Lower lobe of right lung (tissue), 2 donors: ENCODE measurements around the gene PPM1H. TPM values are rescaled to one million over a fixed set of nuclear protein-coding genes. Genes with fewer than 3 reads are reported as not detected.
A peak's percentile ranks its signal among the peaks of the same experiment; 100 is the strongest.

Source experiments
- ATAC-seq, 2 donors: fragments of 200-7000 bp; cut with Tn5 transposase; one replicate each; pipeline ENCODE4 v1.9.1; 2020 to 2022; ENCODE audit warnings: mild to moderate bottlenecking in 2 of 2, moderate library complexity in 2 of 2
- DNase-seq: peaks from one replicate; pipeline ENCODE4 v3.0.0-alpha.2; 2020
- H3K27ac ChIP-seq: fragments of 200-600 bp; one replicate; pipeline ENCODE4 v1.8.0; 2022
- H3K27me3 ChIP-seq: fragments of 200-600 bp; one replicate; pipeline ENCODE4 v1.8.0; 2022; ENCODE audit warnings: low read depth
- H3K36me3 ChIP-seq: fragments of 200-600 bp; one replicate; pipeline ENCODE4 v1.8.0; 2022; ENCODE audit warnings: mild to moderate bottlenecking
- H3K4me1 ChIP-seq: fragments of 200-600 bp; one replicate; pipeline ENCODE4 v1.8.0; 2022
- H3K4me3 ChIP-seq: fragments of 200-600 bp; one replicate; pipeline ENCODE4 v1.8.0; 2022; ENCODE audit warnings: mild to moderate bottlenecking
- H3K9me3 ChIP-seq: fragments of 200-600 bp; one replicate; pipeline ENCODE4 v1.8.0; 2022
- intact Hi-C: fragments of 100-400 bp; cut with DNase I; formaldehyde crosslinking; loops from one replicate; pipeline ENCODE4 v1.11.0; 2022
- total RNA-seq: library from RNA; stranded (reverse); fragmentation: NEBNext Ultra II Directional; extraction: Animal tissue kit (Norgen Biotek cat#: 25700); gene quantifications from one replicate; pipeline ENCODE4 v1.2.1, GENCODE V29; 2021
- TF ChIP-seq, protein P1 (sequence below): fragments of 200-600 bp; IDR thresholded peaks from one replicate; pipeline ENCODE4 v1.8.0; 2022; ENCODE audit warnings: antibody characterized with exemption, mild to moderate bottlenecking
- donor health status: DM: no; HTN: yes; CAD: no; lungs with severe emphysema.

Gene PPM1H
- total RNA-seq, 1 donor from 2014 or later = 6.8 TPM

- H3K4me1 ChIP-seq = no peaks in the 10 kb centered on the region
- H3K9me3 ChIP-seq = no peaks in the 10 kb centered on the region
- no peak overlapping the region for H3K4me3 ChIP-seq
- TF ChIP-seq, protein P1, sequence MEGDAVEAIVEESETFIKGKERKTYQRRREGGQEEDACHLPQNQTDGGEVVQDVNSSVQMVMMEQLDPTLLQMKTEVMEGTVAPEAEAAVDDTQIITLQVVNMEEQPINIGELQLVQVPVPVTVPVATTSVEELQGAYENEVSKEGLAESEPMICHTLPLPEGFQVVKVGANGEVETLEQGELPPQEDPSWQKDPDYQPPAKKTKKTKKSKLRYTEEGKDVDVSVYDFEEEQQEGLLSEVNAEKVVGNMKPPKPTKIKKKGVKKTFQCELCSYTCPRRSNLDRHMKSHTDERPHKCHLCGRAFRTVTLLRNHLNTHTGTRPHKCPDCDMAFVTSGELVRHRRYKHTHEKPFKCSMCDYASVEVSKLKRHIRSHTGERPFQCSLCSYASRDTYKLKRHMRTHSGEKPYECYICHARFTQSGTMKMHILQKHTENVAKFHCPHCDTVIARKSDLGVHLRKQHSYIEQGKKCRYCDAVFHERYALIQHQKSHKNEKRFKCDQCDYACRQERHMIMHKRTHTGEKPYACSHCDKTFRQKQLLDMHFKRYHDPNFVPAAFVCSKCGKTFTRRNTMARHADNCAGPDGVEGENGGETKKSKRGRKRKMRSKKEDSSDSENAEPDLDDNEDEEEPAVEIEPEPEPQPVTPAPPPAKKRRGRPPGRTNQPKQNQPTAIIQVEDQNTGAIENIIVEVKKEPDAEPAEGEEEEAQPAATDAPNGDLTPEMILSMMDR = no peak
- ATAC-seq (no peak), DNase-seq (no peak)
- intact Hi-C loops = no loop called here
- H3K27me3 ChIP-seq = no peaks in the 10 kb centered on the region
- no peaks in the 10 kb centered on the region for H3K36me3 ChIP-seq
- H3K27ac ChIP-seq = peak overlapping the region; percentile 65
These were observed 250.2 kb downstream of the PPM1H start for GRCh38 chr12:62684570-62685295.

GRCh38 chr12:62683776-62684569 lies 251.0 kb downstream of the PPM1H start:
- H3K27ac ChIP-seq = peak overlapping the region; percentile 65
- ATAC-seq (peak; percentile 61 to 78), DNase-seq (no peak)
- H3K9me3 ChIP-seq = no peaks in the 10 kb centered on the region
- no peaks in the 10 kb centered on the region for H3K36me3 ChIP-seq
- H3K4me3 ChIP-seq = no peak overlapping the region
- TF ChIP-seq, protein P1 = no peak
- H3K27me3 ChIP-seq = no peaks in the 10 kb centered on the region
- intact Hi-C loops = no loop called here
- H3K4me1 ChIP-seq = peaks cover 4% of the 10 kb centered on the region

DNA sequence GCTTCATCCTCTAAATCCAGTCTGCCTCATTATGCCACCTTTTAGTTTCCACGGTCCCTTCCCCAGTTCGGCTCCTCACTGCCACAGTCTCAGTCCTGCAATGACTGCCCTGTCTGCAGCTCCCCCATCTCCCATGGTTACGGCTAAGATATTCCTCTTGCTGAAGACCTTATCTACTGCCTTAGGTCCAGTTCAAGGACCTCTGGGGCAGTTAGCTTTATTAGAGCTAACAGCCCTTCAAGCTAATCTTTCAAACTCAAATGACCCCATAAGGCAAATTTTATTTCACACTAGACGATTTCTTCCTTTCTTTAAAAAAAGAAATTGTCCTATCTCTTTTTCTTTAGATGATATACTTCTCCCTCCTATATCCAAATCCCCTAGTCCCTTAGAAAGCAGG lies 253.6 kb downstream of the PPM1H start:
- H3K4me1 ChIP-seq = peaks cover 5% of the 10 kb centered on the region
- intact Hi-C loops = no loop called here
- H3K4me3 ChIP-seq = no peak overlapping the region
- no peaks in the 10 kb centered on the region for H3K9me3 ChIP-seq
- no peak for ATAC-seq
- no peak for DNase-seq
- TF ChIP-seq, protein P1 = no peak
- no peaks in the 10 kb centered on the region for H3K27me3 ChIP-seq
- H3K36me3 ChIP-seq = no peaks in the 10 kb centered on the region
- H3K27ac ChIP-seq = no peak overlapping the region

DNA sequence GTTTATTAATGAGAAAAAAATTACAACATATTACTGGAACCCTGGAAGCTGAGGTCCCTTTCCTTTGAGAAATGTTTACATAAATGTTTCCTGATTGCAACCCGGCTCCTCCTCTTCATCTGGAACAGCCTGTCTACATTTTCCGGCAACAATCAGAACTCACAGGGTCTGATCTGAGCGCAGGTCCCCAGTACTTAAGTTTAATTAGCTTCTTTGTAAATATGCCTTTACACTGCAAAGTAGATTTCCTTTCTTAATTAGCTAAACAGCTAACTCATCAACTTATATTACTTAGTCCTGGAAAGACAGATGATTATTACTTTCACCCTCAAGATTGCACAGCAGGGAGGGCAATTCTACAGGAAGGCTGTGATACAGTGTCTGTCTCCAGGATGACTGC lies 255.3 kb downstream of the PPM1H start:
- TF ChIP-seq, protein P1 = no peak
- ATAC-seq = no peak
- Histone ChIP-seq H3K27me3 (no peaks in the 10 kb centered on the region), H3K36me3 (no peaks in the 10 kb centered on the region), H3K9me3 (no peaks in the 10 kb centered on the region), H3K4me3 (no peak overlapping the region), H3K4me1 (peaks cover 5% of the 10 kb centered on the region), H3K27ac (peak overlapping the region; percentile 65)
- intact Hi-C loops = no loop called here
- DNase-seq = no peak

DNA sequence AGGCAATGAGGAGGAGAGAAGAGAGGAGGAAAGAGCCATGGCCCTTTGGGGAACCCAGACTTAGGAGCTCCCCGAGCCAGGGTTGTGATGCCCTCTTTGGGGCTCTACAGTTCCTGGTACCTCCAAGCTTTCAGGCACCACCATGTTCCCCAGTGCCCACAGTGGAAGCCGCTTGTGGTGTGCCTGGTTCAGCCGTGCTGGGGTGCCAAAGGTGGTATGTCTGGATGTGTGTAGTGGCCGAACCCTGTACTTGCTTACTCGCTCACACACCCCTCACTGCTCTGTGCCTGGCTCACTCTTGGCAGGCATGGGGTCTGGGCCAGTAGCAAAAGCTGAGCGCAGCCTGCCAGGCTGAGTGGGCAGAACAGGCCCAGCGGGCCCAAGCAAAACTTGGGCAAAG lies 257.6 kb downstream of the PPM1H start:
- no peaks in the 10 kb centered on the region for H3K27me3 ChIP-seq
- H3K4me3 ChIP-seq = no peak overlapping the region
- no peak overlapping the region for H3K27ac ChIP-seq
- no peak for ATAC-seq
- no peaks in the 10 kb centered on the region for H3K9me3 ChIP-seq
- peaks cover 5% of the 10 kb centered on the region for H3K4me1 ChIP-seq
- no peak for DNase-seq
- no peaks in the 10 kb centered on the region for H3K36me3 ChIP-seq
- intact Hi-C loops = no loop called here
- TF ChIP-seq, protein P1 = no peak
